ENCODE results near the gene ABTB1.

Gene ABTB1

GRCh38 chr3:127712881-127713771 lies 40.4 kb downstream of the ABTB1 start:
- TF ChIP-seq, protein P1, sequence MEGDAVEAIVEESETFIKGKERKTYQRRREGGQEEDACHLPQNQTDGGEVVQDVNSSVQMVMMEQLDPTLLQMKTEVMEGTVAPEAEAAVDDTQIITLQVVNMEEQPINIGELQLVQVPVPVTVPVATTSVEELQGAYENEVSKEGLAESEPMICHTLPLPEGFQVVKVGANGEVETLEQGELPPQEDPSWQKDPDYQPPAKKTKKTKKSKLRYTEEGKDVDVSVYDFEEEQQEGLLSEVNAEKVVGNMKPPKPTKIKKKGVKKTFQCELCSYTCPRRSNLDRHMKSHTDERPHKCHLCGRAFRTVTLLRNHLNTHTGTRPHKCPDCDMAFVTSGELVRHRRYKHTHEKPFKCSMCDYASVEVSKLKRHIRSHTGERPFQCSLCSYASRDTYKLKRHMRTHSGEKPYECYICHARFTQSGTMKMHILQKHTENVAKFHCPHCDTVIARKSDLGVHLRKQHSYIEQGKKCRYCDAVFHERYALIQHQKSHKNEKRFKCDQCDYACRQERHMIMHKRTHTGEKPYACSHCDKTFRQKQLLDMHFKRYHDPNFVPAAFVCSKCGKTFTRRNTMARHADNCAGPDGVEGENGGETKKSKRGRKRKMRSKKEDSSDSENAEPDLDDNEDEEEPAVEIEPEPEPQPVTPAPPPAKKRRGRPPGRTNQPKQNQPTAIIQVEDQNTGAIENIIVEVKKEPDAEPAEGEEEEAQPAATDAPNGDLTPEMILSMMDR (IDR thresholded peaks at IDR 0.05): no peak
- TF ChIP-seq ZFX (IDR thresholded peaks at IDR 0.05; ENCODE audit: borderline replicate concordance): no peak

DNA sequence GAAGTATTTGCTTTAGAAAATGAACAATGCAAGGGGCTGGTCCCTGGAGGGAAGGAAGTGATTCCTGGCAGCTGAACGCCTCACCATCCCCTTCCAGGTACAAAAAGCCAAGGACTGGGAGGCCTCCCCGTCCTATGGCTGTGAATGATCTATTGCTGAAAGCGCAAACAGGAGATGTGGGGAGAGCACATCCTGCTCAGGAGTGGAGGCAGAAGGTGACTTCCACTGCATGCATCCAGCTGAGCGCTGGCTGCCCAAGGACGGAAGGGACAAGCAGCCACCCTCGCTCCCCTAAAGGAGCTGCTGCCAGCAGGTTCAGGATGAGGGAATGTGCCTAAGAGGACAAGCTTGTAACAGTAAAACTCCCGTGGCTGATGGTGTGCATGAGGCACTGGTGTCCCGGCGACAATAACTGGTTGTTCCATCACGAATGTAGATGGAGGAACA lies 41.4 kb downstream of the ABTB1 start:
- TF ChIP-seq ZFX (IDR thresholded peaks at IDR 0.05; ENCODE audit: borderline replicate concordance): no peak
- TF ChIP-seq, protein P1 (IDR thresholded peaks at IDR 0.05): no peak
- no peak overlapping the region for H3K27ac ChIP-seq

More at GRCh38 chr3:127712881-127713771, 40.4 kb downstream of the ABTB1 start:
- no peak overlapping the region for H3K27ac ChIP-seq

GRCh38 chr3:127714866-127715265 lies 42.1 kb downstream of the ABTB1 start:
- no peak overlapping the region for H3K27ac ChIP-seq

DNA sequence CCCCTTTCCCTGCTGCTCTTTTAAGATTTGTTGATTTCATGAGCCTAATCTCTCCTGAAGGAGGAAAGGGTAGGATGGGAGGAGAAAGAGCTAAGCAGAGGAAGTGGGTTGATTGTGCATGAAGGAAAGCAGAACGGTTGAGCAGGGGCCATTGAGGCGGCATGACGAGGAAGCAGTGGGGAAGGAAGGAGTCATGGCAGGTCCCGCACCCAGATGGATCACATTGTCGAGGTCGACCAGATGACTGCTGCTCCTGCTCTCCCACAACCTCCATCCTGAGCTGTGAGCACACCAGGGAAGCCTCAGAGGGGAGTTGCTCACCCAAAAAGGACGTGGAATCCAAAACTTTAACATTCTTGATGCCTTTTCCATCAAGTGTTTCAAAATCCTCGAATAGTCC lies 42.8 kb downstream of the ABTB1 start:
- no peak for TF ChIP-seq ZFX (IDR thresholded peaks at IDR 0.05; ENCODE audit: borderline replicate concordance)
- TF ChIP-seq, protein P1 (IDR thresholded peaks at IDR 0.05): no peak
- H3K27ac ChIP-seq: no peak overlapping the region

More at GRCh38 chr3:127714866-127715265, 42.1 kb downstream of the ABTB1 start:
- TF ChIP-seq, protein P1 (IDR thresholded peaks at IDR 0.05): no peak
- TF ChIP-seq ZFX (IDR thresholded peaks at IDR 0.05; ENCODE audit: borderline replicate concordance): no peak

- no peak for TF ChIP-seq ZFX (IDR thresholded peaks at IDR 0.05; ENCODE audit: borderline replicate concordance)
- TF ChIP-seq, protein P1 (IDR thresholded peaks at IDR 0.05): no peak
- no peak overlapping the region for H3K27ac ChIP-seq
Measured at GRCh38 chr3:127716384-127716783, 43.6 kb downstream of the ABTB1 start.

DNA sequence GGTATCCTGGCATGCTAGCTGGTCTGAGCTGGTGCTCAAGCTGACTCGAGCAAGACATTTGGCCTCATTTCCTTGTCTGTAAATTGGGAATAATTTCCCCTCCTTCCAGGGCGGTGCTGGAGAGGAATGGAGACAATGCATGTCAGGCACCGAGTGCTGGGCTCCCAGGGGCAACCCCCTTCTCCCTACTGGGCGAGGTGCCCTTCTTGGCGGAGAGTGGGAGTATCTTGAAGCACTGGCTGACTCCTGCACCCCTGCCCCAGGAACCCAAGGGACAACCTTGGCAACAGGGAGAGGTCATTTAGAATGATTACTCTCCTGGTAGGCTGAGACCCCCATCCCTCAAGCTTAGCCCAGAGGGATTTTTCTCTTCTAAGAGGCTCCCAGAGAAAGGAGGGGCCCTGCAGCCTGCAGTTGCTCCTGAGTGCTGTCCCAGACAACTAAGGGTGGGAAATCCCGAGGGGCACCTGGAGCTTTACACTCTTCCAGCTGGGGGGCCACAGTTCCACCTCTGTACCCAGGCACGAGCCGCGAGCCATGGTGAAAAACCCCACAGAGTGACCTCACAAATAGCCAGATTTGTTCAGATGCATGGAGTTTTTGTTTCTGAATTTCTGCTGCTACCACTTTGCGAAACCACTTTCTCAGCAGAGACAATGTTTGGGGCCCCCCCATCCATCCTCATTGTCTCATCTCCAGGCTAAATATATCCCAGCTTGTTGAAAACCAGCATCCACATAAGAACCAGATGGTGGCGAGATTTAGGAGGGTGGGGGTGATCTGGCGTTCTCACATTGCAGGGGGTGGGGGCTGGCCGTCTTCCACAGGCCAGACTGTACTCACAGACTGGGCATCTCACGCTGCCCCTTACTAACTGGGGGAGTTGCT lies 44.8 kb downstream of the ABTB1 start:
- TF ChIP-seq, protein P1 (IDR thresholded peaks at IDR 0.05): no peak
- no peak for TF ChIP-seq ZFX (IDR thresholded peaks at IDR 0.05; ENCODE audit: borderline replicate concordance)
- no peak overlapping the region for H3K27ac ChIP-seq
